HEK293 (cell line): ENCODE results near the gene UXS1.

ENCODE experiments used
- CTCF ChIA-PET: fragments of 350-600 bp; formaldehyde crosslinking; extraction: SDS; loops from one replicate; lab custom pipeline; 2021; ENCODE audit warnings: antibody characterized with exemption; lab: Yijun Ruan, JAX
- POLR2A ChIA-PET: fragments of 300-600 bp; formaldehyde crosslinking; extraction: SDS; loops from one replicate; lab custom pipeline; 2020; ENCODE audit warnings: antibody characterized with exemption, inconsistent platforms; lab: Yijun Ruan, JAX
- H3K27ac ChIP-seq: fragments of 200-500 bp; sonication (Bioruptor generic); 2 replicates; pipeline ENCODE4 v1.5.1; 2014; ENCODE audit warnings: low read depth, low read length, control low read depth, inconsistent platforms; ENCODE audit errors: extremely low read depth
- H3K36me3 ChIP-seq, 2 experiments: fragments of 200-500 bp in 1 of 2; sonication (Bioruptor generic) in 1 of 2; 1 replicate in 1 of 2; 2 replicates in 1 of 2; pipeline ENCODE4 v1.5.1; 2014 to 2017; ENCODE audit warnings: inconsistent platforms in 2 of 2, low read length in 2 of 2; ENCODE audit not compliant: control insufficient read depth in 2 of 2, insufficient read depth in 1 of 2
- H3K4me1 ChIP-seq: fragments of 200-500 bp; sonication (Bioruptor generic); 2 replicates; pipeline ENCODE4 v1.5.1; 2014; ENCODE audit warnings: mild to moderate bottlenecking, low read length, inconsistent platforms; ENCODE audit not compliant: control insufficient read depth, insufficient read depth
- H3K4me3 ChIP-seq: 2 replicates; pipeline ENCODE4 v1.5.1; 2011; ENCODE audit warnings: low read depth, mild to moderate bottlenecking, control low read depth, low read length, moderate library complexity
- H3K9me3 ChIP-seq: fragments of 200-500 bp; sonication (Bioruptor generic); 2 replicates; pipeline ENCODE4 v1.5.1; 2014; ENCODE audit warnings: low read depth, low read length, inconsistent platforms; ENCODE audit not compliant: control insufficient read depth, insufficient read depth
- AEBP2 ChIP-seq: fragments of 450-650 bp; formaldehyde crosslinking; IDR thresholded peaks from 2 replicates; pipeline ENCODE4 v1.5.1; 2016; ENCODE audit warnings: missing biosample characterization, missing genetic modification characterization, borderline replicate concordance
- HIC1 ChIP-seq: fragments of 450-650 bp; formaldehyde crosslinking; IDR thresholded peaks from 2 replicates; pipeline ENCODE4 v1.5.1; 2016; ENCODE audit warnings: missing biosample characterization, missing genetic modification characterization
- MZF1 ChIP-seq: fragments of 450-650 bp; formaldehyde crosslinking; IDR thresholded peaks from 2 replicates; pipeline ENCODE4 v1.5.1; 2017; ENCODE audit warnings: missing biosample characterization, missing genetic modification characterization, borderline replicate concordance
- PRDM1 ChIP-seq: fragments of 450-650 bp; formaldehyde crosslinking; IDR thresholded peaks from 2 replicates; pipeline ENCODE4; 2016; ENCODE audit warnings: missing biosample characterization, missing genetic modification characterization
- ZBTB48 ChIP-seq: fragments of 450-650 bp; formaldehyde crosslinking; IDR thresholded peaks from 2 replicates; pipeline ENCODE4 v1.5.1; 2016; ENCODE audit warnings: missing biosample characterization, missing genetic modification characterization
- ZNF112 ChIP-seq: fragments of 450-650 bp; formaldehyde crosslinking; IDR thresholded peaks from 2 replicates; pipeline ENCODE4 v1.5.0; 2017; ENCODE audit warnings: missing biosample characterization, missing genetic modification characterization
- ZNF202 ChIP-seq: fragments of 450-650 bp; formaldehyde crosslinking; IDR thresholded peaks from 2 replicates; pipeline ENCODE4 v1.5.1; 2016; ENCODE audit warnings: missing biosample characterization, missing genetic modification characterization, borderline replicate concordance
- ZNF354C ChIP-seq: fragments of 450-650 bp; formaldehyde crosslinking; IDR thresholded peaks from 2 replicates; pipeline ENCODE4 v1.5.1; 2016; ENCODE audit warnings: missing biosample characterization, missing genetic modification characterization, low read depth, borderline replicate concordance
- ZNF473 ChIP-seq: fragments of 450-650 bp; formaldehyde crosslinking; IDR thresholded peaks from 2 replicates; pipeline ENCODE4 v1.5.1; 2017; ENCODE audit warnings: missing biosample characterization, missing genetic modification characterization
- ZNF513 ChIP-seq: fragments of 450-650 bp; IDR thresholded peaks from 2 replicates; pipeline ENCODE4 v1.5.1; 2018; ENCODE audit warnings: missing biosample characterization, missing genetic modification characterization
- ZNF530 ChIP-seq: fragments of 450-650 bp; formaldehyde crosslinking; IDR thresholded peaks from 2 replicates; pipeline ENCODE4 v1.5.1; 2016; ENCODE audit warnings: low read depth, missing biosample characterization, missing genetic modification characterization
- ZSCAN23 ChIP-seq: fragments of 450-650 bp; formaldehyde crosslinking; IDR thresholded peaks from 2 replicates; pipeline ENCODE4 v1.5.1; 2016; ENCODE audit warnings: missing biosample characterization, missing genetic modification characterization

Gene UXS1

GRCh38 chr2:106185475-106186184 is 8.5 kb downstream of the UXS1 start:
- CTCF ChIA-PET, result no interaction called here
- Histone ChIP-seq H3K36me3 (peaks cover 0 to 7% of the 10 kb centered on the region in 2 experiments; a peak in 1 of 3 replicates), H3K27ac (no peak overlapping the region), H3K4me3 (no peak overlapping the region), H3K9me3 (no peaks in the 10 kb centered on the region), H3K4me1 (no peaks in the 10 kb centered on the region; the same call in 1 of the 2 replicates)
- TF ChIP-seq ZNF112 (tag by site-specific recombination) (no peak), HIC1 (tag by site-specific recombination) (no peak)
- POLR2A ChIA-PET, result no interaction called here

GRCh38 chr2:106184857-106185256 is 9.2 kb downstream of the UXS1 start:
- TF ChIP-seq MZF1 (no peak), ZSCAN23 (no peak), AEBP2 (tag by site-specific recombination) (no peak), ZBTB48 (tag by site-specific recombination) (no peak), ZNF513 (no peak), HIC1 (tag by site-specific recombination) (no peak), ZNF202 (tag by site-specific recombination) (no peak), ZNF354C (no peak), ZNF473 (no peak)
- TF ChIP-seq, all 188 proteins: peak for 0
- Histone ChIP-seq H3K9me3 (no peaks in the 10 kb centered on the region), H3K4me3 (no peak overlapping the region), H3K4me1 (no peaks in the 10 kb centered on the region; the same call in 1 of the 2 replicates), H3K36me3 (peaks cover 0 to 7% of the 10 kb centered on the region in 2 experiments; a peak in 1 of 3 replicates), H3K27ac (no peak overlapping the region)
- ChIA-PET CTCF (no interaction called here), POLR2A (no interaction called here)

- Histone ChIP-seq H3K27ac (no peak overlapping the region), H3K9me3 (no peaks in the 10 kb centered on the region), H3K4me1 (no peaks in the 10 kb centered on the region; the same call in 1 of the 2 replicates), H3K36me3 (peaks cover 0 to 7% of the 10 kb centered on the region in 2 experiments; a peak in 1 of 3 replicates), H3K4me3 (no peak overlapping the region)
- ChIA-PET CTCF (no interaction called here), POLR2A (no interaction called here)
- TF ChIP-seq MZF1, result no peak
- TF ChIP-seq ZNF530 (tag by site-specific recombination), result no peak
- no peak for TF ChIP-seq PRDM1 (tag by site-specific recombination)
- TF ChIP-seq, all 188 proteins: peak for 0
These were observed 9.7 kb downstream of the UXS1 start for GRCh38 chr2:106184394-106184793.
